HG03342 (cell line): ENCODE results near the gene CYP26B1.

ENCODE experiments used
- ATAC-seq: cut with Tn5 transposase; IDR thresholded peaks from one replicate; pipeline ENCODE4 v1.9.1; 2021; ENCODE audit warnings: mild to moderate bottlenecking, moderate library complexity; ENCODE audit not compliant: unreplicated experiment

CYP26B1 gene

DNA sequence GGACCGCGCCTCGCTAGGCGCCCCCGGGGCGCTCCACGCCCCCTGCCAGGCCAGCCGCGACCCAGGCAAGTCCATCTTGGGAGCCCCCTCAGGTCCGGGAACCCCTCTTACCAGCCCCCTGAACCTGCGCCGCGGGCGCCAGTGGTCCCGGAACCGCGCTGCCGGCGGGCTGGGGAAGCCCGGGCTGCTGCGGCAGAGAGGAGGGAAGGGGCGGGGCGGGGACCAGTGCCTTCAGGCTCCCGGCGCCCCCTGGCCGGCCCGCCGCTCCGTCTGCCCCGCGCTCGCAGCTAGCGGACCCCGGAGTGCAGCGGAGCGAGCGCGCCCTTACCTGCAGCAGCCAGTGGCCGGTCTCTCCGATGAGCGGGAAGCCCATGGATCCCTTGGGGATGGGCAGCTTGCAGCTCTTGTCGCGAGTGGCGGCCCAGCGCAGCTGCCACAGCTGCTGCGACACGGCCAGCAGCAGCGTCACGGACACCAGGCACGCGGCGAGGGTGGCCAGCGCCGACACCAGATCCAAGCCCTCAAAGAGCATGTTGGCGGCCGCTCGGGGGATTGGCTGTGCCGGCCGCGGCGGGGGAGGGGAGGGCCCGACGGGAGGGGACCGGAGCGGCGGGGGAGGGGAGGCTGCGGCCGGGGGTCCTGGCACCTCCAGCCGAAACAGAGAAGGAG lies at the start of gene CYP26B1:
CYP26B1 (minus strand) TSS at position 560 of the 669 bp plus-strand sequence; CDS start at position 532, 28 bp downstream.
- ATAC-seq, result no peak

- no peak for ATAC-seq
Observed at GRCh38 chr2:72193723-72194122, 46.1 kb upstream of the CYP26B1 start.

GRCh38 chr2:72191441-72191840 lies 43.8 kb upstream of the CYP26B1 start:
- ATAC-seq, result no peak

GRCh38 chr2:72185206-72185605 lies 37.5 kb upstream of the CYP26B1 start:
- no peak for ATAC-seq

GRCh38 chr2:72183466-72183865 lies 35.8 kb upstream of the CYP26B1 start:
- ATAC-seq, result no peak

GRCh38 chr2:72183016-72183415 lies 35.4 kb upstream of the CYP26B1 start:
- no peak for ATAC-seq

GRCh38 chr2:72182547-72182946 lies 34.9 kb upstream of the CYP26B1 start:
- no peak for ATAC-seq

GRCh38 chr2:72181616-72182015 lies 34.0 kb upstream of the CYP26B1 start:
- ATAC-seq, result no peak

GRCh38 chr2:72180351-72180750 lies 32.7 kb upstream of the CYP26B1 start:
- no peak for ATAC-seq

GRCh38 chr2:72178551-72178950 lies 30.9 kb upstream of the CYP26B1 start:
- ATAC-seq, result no peak

- ATAC-seq, result no peak
Observed at GRCh38 chr2:72176281-72176680, 28.6 kb upstream of the CYP26B1 start.

DNA sequence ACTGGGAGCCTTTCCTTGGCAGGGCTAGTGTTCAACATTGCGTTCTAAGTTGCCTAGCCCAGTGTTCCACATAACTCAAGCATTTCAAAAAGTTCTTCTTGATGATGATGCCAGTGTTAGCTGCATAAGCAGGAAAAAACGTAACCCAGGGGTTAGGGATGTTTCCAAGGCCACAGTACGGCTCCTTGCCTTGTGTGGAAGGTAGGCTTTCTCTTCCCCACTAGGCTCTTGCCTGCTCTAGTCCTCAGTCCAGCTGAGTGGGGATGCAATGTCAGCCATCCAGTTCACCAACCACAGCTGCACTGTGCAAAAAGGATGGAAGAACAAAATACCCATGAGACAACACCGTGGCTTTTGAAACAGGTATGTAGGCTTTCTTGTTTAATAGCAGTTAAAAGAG lies 28.0 kb upstream of the CYP26B1 start:
- no peak for ATAC-seq

- no peak for ATAC-seq
Observed at GRCh38 chr2:72173640-72174321, 26.1 kb upstream of the CYP26B1 start.

- ATAC-seq, result no peak
Observed at GRCh38 chr2:72172478-72172877, 24.8 kb upstream of the CYP26B1 start.

- ATAC-seq, result no peak
Observed at GRCh38 chr2:72166279-72166678, 18.6 kb upstream of the CYP26B1 start.

DNA sequence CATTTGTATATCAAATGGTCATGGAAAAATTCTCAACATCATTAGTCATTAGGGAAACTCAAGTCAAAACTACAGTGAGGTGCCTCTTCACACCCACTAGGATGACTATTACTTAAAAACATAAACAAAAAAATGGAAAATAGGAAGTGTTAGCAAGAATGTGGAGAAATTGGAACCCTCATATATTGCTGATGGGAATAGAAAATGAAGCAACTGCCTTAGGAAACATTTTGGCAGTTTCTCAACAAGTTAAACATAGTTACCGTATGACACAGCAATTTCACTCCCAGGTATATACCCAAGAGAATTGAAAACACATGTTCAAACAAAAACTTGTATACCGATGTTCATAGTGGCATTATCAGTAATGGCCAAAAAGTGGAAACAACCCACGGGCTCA lies 18.1 kb upstream of the CYP26B1 start:
- ATAC-seq, result no peak

- no peak for ATAC-seq
Observed at GRCh38 chr2:72162574-72162973, 14.9 kb upstream of the CYP26B1 start.

GRCh38 chr2:72159211-72159993 lies 11.7 kb upstream of the CYP26B1 start:
- no peak for ATAC-seq

DNA sequence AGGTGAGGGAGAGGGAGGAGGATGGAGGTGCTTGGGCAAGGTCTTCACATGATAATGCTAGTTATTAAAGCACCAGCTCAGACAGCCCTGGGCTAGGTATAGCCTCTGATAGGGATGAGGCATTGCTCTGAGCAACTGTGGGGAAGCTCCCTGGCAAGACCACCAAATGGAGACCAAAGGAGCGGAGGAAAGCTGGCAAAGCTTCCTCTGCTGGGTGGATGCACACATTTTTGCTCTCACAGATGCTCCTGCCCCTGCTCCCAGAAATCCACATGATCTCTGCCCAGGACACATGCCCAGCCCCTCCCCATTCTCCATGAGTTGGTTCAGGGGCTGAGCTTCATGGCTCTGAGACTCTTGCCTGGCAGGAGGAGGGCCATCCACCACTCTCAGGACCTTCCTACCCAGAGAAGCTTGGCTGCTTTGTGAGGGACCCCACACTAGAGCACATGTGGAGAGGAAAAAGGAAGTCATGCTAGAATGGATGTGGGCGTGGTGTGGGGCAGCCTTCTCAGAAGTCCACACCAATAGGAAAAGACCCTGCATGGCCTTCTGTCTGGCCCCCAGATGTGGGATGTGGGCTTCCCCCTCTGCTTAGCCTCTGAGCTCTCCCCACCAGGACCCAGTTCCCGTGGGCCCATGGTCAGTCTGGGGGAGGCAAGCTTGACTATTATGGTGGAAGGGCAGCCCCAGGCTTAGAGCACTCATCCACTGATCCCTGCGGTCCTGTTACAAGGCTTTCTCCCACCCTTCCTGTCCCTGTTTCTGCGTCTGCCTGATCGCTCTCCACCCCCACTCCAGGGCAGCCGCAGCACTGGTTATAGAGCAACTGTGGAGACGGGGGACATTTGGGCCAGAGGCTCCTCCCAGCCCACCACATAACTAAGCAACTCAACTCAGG lies 10.5 kb upstream of the CYP26B1 start:
- no peak for ATAC-seq

DNA sequence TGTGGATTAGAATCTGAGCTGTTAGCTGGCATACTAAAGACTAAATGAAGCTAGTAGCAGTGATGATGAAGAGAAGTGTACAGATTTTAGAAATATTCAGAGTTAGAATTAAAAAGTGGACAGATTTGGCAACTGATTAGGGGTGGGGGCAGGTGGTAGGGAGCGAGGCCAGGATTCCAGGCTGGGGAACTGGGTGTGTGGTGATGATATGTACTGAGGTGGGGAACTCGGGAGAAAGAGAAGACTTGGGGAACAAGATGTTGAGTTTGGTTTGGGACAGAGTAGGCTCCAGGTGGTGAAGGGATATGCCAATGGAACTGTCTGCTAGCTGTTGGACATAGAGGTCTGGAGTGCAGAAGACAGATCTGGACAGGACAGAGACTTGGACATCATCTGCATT lies 9.2 kb upstream of the CYP26B1 start:
- ATAC-seq, result no peak

GRCh38 chr2:72155737-72156136 lies 8.1 kb upstream of the CYP26B1 start:
- ATAC-seq, result no peak
